SIG-M5 treated with dmso at 0.1 percent for 504 hours (cell line): Measurements from ENCODE around the gene CCT3.
"Not testable (repeated sequence)": the region's sequence is repeated elsewhere in the genome, so short reads cannot be mapped to it uniquely, and the experiment has no call there.

Experiments used
- DNase-seq: peaks from one replicate; lab custom pipeline; 2025; ENCODE audit not compliant: unreplicated experiment; lab: John Stamatoyannopoulos, UW

The CCT3 gene

DNA sequence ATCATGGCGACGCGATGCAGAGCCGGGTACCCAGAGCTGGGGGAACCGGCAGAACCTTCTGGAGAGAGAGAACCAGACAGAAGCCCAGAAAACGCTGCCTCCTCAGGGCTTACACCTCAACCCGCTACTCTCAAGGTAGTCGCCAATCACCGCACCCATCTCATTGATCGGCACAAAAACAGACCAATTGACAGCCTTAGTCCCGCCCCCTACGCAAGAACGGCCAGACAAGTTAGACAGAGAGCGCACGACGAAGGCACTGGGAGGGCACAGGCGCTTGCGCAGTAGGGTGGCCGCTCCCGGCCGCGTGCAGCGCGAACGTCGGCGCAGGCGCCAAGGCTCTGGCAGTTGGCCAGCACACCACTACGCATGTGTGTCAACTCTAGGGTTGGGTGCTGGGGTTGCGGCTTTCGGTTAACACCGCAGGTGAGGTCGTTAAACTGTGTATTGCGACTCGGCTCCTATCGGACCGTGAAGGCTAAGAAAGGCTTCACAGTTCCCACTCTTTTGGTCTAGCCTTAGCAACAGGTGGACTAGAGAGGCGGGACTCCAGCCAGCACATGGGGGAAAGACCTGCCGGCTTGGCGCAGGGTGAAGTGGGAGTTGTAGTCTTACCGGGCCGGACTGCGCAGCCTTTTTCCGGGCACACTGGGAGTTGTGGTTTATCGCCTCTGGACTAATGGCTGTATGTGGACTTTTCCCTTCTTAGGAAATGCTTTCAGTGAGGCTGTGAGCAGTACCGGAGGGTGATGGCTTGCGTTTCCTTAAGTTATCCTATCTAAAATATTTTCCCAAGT is at the start of gene CCT3, which contains the start of gene TSACC:
CCT3 (minus strand) TSS at position 113 of the 797 bp plus-strand sequence; CDS start at position 5, 108 bp downstream.
TSACC (plus strand) TSS at position 347 of the 797 bp plus-strand sequence. CDS start 1,232 bp downstream, outside the sequence.
- peak; percentile 100 for DNase-seq

DNA sequence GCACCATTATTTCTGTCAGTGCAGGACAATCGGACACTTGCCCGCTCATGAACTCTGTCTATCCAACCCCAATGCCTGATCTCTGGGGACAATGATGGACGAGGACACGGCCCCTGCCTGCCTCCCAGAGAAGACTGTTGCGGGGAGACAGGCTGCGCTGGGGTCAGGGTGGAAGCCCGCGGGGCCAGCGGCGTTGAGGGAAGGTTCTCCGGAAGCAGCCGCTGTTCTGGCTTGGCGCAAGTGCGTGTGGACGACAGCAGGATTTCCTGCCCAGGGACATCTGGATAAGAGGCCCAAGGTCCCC is 49.7 kb upstream of the CCT3 start:
- DNase-seq, result no peak

DNA sequence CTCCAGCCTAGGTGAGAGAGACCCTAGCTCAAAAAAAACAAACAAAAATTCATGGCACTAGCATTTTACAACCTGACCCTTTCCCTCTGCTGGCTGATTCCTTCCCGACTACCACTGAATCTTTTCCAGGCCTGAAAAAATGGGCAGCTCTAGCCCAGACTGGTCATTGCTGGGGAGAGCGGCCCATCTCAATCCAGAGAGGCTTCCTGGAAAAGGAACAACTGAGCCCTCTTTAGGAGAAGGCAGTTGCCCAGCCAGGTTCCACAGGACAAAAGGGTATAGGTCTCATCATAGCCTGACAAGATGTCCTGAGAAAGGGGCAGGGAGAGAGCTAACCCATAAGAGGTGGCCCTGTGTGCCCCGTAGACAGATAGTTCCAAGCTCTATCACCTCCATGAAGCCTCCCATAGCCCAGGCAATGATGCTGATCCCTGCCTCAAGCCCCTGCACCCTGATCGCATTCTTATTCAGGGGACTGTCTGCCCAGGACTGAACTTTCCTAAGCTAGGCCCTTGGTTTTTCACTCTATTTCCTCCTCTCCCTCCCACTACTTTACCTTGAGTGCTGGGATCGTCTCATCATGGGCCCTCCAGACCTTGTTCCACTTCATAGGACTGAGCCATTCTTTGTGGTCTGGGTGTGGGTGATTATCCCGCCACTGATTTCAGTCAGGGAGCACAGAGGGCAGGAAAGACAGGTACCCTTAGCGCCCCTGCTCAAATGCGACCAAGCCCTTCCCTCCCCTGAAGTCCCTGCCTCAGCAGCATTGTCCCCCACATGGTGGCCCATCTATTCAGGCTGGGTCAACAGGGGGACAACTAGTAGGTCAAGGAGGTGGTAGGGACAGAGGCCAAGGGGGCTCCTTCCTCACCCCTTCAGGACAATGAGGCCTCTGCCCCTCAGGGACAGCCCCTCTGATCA is 49.1 kb upstream of the CCT3 start:
- no peak for DNase-seq

DNA sequence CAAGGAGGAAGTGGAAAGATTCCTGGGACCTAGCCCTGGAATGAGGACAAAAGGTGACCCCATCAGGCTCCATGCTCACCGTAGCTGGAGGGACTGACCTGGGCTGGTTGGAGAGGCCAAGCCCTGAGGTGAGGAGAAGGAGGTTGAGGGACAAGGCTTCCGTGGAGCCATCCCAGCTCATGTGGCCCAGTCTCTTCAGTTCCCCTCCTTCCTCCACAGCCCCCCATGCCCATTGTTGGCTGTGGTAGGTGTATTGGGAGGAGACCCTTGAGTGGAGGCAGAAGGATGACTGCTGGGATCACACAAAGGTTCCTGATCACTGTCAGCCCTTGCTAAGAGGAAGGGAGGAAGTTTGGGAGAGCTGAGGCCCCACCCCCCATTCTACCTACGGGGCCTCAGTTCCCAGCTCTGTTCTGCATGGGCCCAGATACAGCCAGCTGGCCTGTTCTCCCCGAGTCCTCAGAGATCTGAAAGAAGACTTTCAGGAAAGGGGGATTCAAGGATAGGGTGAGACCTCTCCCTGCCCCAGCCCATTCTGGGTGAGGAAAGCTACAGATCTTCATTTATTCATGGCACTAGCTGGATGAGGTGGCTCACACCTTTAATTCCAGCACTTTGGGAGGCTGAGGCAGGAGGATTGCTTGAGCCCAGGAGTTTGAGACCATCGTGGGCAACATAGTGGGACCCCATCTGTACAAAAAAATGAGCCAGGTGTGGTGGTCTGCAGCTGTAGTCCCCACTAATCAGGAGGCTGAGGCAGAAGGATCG is 48.2 kb upstream of the CCT3 start:
- DNase-seq, result no peak

DNA sequence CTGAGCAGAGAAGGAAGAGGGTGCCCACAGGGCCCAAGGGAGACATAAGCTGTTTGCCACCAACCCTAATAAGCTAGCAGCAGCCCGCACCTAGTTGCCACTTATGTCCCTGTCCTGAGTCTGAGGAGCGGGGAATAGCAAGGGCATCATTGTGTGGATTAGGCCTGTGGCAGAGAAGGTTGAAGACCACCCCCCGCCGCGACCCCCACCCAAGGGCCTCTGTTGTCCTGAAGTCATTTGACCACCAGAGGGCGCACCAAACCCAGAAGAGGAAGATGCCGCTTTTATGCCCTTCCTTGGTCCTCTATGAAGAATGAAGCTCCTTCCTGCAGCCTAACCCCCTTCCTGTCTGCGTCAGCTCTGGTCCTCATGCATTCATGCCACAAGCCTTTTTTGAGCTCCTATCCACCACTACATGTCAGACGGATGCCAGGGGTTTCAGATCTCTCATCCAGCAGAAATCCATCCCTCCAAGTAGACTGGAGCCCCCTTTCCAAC is 47.5 kb upstream of the CCT3 start:
- peak; percentile 85 for DNase-seq

DNA sequence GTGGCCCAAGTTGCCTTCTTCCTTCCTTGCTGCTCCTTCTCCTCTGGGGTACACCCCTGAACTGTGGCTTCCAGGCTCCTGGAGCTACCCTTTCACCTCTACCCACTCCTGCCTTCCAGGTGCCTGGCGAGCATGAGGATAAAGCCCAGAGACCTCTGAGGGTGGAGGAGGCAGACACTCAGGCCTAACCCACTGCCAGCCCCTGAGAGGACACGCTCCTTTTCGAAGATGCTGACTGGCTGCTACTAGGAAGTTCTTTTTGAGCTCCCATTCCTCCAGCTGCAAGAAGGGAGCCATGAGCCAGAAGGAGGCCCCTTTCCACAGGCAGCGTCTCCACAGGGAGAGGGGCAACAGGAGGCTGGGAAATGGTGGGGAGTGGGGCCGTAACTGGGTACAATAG is 46.6 kb upstream of the CCT3 start:
- no peak for DNase-seq

DNA sequence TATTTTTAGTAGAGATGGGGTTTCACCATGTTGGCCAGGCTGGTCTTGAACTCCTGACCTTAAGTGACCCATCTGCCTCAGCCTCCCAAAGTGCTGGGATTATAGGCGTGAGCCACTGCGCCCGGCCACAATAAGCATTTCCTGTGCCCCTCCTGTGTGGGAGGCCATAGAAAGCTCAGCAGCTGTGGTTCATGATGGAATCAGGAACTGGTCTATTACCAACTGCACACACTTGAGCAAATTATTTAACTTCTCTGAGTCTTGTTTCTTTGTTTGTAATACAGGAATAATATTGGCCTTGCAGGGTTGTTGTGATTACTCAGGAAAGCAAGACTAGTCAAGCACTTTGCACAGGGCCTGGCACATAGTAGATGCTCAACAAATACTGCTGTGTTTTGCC is 45.9 kb upstream of the CCT3 start:
- DNase-seq, result no peak

DNA sequence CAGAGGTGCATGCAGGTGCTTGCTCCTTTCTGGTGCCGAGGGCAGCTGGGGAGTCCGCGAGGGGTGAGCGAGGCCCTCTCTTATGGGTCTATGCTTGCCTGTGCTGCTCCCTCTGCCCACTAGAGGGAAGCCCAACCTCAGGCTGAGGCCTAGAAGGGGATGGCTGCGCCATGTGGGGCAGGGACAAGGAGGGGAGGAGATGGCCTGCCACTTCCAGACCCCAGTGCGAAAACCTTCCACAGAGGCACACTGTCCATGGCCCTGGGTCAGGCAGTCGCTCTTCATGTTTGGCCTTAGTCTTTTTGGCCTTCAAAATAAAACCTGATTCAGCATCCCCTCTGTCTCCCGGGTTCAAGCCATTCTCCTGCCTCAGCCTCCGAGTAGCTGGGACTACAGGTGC is 44.9 kb upstream of the CCT3 start:
- peak; percentile 81 for DNase-seq

DNA sequence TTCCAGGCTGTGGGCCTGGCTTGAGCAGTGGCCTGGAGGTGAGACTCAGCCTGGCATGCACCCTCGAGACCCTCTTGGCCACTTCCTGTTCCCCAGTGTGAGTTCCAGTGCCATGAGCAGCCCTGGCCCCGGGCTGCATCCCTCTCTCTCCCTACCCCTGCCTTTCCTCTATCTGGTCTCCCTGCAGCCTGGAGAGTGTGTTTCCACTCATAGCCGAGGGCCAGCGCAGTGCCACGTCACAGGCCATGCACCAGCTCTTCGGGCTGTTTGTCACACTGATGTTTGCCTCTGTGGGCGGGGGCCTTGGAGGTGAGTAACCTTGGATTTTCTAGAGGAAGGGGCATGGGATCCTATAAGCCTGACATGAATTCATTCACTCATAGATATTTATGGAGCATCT is 44.5 kb upstream of the CCT3 start:
- no peak for DNase-seq

DNA sequence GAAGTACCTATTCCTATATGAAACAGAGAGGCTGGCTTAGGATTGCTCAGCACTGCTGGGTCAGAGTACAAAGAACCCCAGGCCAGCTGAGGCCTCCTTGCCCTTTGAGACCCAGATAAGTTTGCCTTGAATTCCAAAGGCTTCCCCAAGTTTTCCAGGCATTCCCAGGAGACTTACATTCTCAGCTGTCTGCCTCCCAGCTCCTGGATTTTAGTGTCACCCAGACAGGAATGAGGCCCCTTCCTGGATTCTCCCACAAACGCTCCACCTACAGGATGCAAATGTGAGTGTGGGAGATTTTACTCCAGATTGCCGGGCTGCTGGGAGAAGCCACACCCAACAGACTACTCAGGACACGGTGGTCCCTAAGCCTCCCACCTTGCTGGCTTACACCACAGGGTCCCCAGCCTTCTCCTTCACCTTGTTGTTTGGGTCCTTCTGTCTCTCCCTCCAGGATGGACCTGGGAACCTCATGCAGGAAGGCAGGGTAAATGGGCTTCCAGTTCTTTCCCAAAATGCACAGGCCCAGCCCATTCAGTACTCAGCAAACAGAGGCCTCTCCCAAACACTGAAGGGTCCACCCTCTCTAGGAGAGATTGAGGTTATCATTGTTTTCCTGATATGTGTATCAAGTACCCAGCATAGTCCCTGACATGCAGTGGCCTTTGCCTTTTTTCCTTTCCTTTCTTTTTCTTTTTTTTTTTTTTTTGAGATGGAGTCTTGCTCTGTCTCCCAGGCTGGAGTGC is 41.5 kb upstream of the CCT3 start:
- no peak for DNase-seq

DNA sequence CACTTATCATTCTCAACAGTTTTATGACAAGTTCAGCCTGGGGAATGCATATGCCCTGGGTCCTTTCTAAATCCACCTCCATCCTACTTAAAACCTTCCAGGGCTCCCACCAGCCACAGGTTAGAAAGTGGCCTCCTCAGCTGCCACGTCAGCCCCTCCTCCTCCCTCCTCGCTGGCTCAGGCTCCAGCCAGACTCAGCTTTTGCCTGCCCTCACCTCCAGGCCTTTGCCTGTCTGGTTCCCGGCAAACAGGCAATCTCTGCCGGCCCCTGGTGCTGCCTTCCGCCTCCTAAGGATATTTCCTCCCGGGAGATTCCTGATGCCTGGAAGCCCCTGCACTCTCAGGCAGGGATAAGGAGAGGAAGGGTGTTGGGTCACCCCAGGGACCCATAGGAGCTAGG is 40.5 kb upstream of the CCT3 start:
- DNase-seq, result no peak

DNA sequence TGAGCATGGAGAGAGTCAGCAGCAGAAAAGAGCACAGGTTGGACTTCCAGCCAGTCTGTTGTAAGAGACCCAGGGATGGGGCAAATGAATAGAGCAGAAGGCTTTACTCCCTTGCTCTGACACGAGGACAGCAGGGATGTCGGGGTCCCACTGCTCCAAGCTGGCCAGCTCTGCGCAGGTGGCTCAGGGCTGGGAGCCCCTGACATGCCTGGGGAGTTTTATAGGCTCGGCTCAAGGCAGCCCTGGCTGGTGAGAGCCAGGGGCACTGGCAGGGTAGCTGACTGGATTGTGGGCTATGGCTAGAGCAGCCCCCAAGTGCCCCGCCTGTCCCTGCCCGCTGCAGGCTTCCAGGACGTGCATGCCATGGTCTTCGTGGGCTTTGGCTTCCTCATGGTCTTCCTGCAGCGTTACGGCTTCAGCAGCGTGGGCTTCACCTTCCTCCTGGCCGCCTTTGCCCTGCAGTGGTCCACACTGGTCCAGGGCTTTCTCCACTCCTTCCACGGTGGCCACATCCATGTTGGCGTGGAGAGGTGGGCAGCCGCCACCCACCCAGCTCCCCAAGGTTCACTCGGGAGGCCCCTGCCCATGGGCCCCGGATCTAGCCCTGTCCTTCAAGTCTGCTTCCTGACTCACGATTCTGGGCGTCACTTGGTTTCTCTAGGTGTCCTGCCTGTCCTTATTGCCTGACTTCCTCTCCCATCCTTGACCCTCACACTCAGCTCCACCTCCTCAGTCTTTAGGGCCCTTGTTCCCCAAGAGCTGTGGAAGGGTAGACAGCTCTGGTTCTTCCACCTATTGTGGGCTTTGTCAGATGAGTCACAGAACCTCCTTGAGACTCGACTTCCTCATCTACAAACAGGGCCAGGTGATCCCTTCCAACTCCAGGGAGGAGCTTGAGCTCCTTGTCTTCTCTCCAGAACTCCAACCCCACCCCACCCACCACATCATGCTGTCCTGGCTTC is 39.1 kb upstream of the CCT3 start:
- DNase-seq, result no peak

DNA sequence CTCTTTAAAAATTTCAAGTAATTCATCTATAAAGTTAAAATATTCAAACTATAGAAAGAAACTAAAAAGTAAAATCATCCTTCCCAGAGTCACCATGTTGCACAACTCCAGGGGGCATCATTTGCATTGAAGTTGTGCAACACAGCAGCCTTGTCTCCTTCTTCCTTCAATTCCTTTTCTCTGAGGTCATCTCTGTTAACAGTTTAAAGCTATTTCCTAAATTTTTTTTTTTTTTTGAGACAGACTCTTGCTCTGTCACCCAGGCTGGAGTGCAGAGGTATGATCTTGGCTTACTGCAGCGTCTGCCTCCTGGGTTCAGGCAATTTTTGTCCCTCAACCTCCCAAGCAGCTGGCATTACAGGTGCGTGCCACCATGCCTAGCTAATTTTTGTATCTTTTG is 38.1 kb upstream of the CCT3 start:
- peak; percentile 75 for DNase-seq

DNA sequence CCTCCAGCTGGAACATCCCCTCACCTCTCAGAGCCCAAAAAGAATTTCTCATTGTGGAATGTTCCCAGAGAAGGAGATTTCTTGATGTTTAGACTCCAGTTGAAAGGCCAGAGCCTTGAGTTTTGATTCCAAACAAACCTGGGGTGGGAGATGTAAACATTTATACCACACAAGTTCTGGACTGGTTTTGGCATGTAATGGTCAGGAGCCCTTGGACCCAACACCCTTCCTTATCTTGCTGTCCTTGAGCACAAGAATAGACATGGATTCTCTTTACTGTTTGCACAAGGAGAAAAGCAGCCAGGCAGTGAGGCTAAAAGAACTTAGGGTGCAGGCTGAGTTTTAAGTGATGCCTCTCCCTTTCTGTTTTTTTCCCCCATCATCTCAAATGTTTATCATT is 35.5 kb upstream of the CCT3 start:
- no peak for DNase-seq

DNA sequence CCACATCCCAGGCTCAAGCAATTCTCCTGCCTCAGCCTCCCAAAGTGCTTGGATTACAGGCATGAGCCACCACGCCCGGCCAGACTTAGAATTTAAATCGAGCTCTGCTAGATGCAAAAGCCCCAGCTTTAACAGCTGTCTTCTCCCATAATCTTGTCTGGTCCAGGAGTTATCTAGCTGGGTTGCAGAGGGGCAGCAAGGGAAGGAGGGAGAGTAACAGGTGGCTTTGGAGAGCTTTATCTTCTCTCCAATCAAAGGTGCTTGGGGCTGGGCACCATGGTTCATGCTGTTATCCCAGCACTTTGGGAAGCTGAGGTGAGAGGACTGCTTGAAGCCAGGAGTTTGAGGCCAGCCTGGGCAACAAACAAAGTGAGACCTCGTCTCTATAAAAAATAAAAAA is 34.8 kb upstream of the CCT3 start:
- no peak for DNase-seq

DNA sequence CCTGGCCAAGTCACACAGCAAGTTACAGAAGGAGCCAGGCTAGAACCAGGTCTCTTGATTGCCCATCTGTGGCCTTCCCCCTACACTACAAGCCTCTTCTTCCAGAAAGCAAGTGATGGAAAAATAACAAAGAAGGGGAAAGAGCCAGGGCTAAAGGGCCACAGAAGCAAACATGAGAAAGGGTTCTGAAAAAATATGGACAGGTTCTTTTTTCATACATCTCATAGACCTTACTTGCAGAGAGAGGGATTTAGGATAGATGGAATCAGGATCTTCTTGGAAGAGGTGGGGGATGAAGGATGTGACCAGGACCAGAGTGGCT is 34.1 kb upstream of the CCT3 start:
- no peak for DNase-seq

DNA sequence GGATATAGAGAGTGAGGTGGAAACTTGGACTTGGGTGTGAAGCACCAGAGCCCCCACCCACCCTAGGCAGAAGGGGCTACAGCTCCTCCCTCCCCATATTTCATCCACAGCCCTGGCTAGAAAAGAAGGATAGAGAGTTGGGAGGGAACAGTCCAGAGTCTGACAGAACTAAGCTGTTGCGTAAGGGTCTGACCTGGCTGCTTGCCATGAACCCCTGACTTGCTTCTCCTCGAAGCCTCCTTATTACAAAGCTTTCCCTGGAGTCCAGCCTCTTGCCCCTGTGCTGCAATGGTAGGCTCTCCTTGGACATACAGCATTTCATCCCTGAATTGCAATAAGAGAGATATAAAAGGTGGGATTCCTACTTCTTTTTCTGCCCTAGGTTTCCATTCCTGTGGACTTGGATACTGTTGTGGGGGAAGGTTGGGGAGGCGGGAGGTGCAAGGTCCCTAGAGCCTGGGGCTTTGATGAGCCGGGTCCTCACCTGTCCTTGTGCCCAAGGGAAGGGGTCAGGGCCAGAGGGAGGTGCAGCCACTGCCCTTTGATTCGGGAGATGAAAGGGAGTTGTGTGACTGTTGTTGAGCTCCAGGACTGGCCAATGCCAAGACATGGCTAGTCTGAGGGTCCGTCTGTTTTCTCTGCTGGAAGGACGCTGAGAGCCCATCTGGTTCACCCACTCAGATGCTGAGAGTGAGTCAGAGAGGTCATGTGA is 33.6 kb upstream of the CCT3 start:
- DNase-seq, result peak; percentile 72

DNA sequence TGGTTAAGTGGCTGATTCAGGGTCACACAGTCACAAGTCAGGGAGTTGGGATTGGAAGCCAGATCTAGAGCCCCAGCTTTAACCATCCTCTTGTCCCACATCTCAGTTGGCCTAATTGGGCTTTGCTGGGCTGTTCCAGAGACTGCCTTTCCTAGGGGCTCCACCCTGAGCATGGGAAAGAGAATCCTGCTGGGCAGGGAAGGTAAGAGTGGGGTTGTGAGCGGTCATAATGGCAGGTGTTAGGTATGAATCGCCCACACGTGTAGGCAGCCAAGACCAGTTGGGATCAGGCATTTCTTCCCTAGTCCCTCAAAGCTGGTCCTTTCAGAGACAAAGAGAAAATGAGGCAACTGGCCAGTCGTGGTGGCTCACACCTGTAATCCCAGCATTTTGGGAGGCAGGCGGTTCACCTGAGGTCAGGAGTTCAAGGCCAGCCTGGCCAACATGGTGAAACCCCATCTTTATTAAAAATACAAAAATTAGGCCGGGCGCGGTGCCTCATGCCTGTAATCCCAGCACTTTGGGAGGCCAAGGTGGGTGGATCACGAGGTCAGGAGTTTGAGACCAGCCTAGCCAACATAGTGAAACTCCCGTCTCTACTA is 31.7 kb upstream of the CCT3 start:
- not testable (repeated sequence) for DNase-seq
